HepG2 (cell line): ENCODE measurements around the gene GNG4.

Experiments used
- POLR2AphosphoS5 ChIP-seq: IDR thresholded peaks from 2 replicates; pipeline ENCODE4 v1.6.1; 2012; ENCODE audit warnings: low read depth, low read length
- RAD21 ChIP-seq: fragments of 450-650 bp; formaldehyde crosslinking; IDR thresholded peaks from 2 replicates; pipeline ENCODE4 v1.5.0; 2020; ENCODE audit warnings: mild to moderate bottlenecking
- SUZ12 ChIP-seq: fragments of 150-350 bp; IDR thresholded peaks from 2 replicates; pipeline ENCODE4 v1.6.1; 2014; ENCODE audit warnings: low read depth, low read length
- TF ChIP-seq, protein P1 (sequence below): sonication (generic); formaldehyde crosslinking; IDR thresholded peaks from 2 replicates; pipeline ENCODE4 v1.5.0; 2020; ENCODE audit warnings: mild to moderate bottlenecking, missing genetic modification reagents, moderate library complexity
- TF ChIP-seq, protein P2 (sequence below): sonication (generic); formaldehyde crosslinking; IDR thresholded peaks from 2 replicates; pipeline ENCODE4 v1.4.0; 2020; ENCODE audit warnings: missing genetic modification reagents
- TF ChIP-seq, protein P3 (sequence below): sonication (generic); formaldehyde crosslinking; IDR thresholded peaks from 2 replicates; pipeline ENCODE4 v1.8.1; 2023; ENCODE audit warnings: mild to moderate bottlenecking, missing genetic modification reagents
- TF ChIP-seq, protein P4 (sequence below): sonication (generic); formaldehyde crosslinking; IDR thresholded peaks from 2 replicates; pipeline ENCODE4 v1.9.0; 2021; ENCODE audit warnings: missing genetic modification reagents, borderline replicate concordance

DNA sequence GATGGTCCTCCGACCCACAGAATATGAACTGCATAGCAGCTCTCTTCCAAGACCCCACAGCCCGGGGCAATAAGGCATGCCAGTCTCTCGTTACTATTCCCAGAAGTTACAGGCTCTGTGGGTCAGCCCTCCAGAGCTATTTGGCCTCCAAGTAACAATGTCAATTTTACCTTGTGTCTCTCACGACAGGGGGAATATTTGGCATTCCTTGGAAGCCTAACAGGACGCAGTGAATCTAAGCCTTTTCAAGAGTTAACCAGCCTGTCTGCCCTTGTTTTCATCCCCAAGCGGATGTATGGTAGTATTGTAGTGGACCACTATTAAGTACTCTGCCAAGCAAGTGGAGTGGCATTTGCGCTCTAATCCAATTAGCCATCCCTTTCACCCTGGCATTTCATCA lies 24.4 kb upstream of the GNG4 start:
- TF ChIP-seq SUZ12: no peak
- TF ChIP-seq, protein P1, sequence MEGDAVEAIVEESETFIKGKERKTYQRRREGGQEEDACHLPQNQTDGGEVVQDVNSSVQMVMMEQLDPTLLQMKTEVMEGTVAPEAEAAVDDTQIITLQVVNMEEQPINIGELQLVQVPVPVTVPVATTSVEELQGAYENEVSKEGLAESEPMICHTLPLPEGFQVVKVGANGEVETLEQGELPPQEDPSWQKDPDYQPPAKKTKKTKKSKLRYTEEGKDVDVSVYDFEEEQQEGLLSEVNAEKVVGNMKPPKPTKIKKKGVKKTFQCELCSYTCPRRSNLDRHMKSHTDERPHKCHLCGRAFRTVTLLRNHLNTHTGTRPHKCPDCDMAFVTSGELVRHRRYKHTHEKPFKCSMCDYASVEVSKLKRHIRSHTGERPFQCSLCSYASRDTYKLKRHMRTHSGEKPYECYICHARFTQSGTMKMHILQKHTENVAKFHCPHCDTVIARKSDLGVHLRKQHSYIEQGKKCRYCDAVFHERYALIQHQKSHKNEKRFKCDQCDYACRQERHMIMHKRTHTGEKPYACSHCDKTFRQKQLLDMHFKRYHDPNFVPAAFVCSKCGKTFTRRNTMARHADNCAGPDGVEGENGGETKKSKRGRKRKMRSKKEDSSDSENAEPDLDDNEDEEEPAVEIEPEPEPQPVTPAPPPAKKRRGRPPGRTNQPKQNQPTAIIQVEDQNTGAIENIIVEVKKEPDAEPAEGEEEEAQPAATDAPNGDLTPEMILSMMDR (CRISPR knock-in tag): no peak
- TF ChIP-seq, protein P2, sequence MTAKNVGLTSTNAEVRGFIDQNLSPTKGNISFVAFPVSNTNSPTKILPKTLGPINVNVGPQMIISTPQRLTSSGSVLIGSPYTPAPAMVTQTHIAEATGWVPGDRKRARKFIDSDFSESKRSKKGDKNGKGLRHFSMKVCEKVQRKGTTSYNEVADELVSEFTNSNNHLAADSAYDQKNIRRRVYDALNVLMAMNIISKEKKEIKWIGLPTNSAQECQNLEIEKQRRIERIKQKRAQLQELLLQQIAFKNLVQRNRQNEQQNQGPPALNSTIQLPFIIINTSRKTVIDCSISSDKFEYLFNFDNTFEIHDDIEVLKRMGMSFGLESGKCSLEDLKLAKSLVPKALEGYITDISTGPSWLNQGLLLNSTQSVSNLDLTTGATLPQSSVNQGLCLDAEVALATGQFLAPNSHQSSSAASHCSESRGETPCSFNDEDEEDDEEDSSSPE: no peak
- TF ChIP-seq RAD21 (CRISPR knock-in tag): no peak
- TF ChIP-seq, protein P3, sequence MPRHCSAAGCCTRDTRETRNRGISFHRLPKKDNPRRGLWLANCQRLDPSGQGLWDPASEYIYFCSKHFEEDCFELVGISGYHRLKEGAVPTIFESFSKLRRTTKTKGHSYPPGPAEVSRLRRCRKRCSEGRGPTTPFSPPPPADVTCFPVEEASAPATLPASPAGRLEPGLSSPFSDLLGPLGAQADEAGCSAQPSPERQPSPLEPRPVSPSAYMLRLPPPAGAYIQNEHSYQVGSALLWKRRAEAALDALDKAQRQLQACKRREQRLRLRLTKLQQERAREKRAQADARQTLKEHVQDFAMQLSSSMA: no peak
- TF ChIP-seq, protein P4, sequence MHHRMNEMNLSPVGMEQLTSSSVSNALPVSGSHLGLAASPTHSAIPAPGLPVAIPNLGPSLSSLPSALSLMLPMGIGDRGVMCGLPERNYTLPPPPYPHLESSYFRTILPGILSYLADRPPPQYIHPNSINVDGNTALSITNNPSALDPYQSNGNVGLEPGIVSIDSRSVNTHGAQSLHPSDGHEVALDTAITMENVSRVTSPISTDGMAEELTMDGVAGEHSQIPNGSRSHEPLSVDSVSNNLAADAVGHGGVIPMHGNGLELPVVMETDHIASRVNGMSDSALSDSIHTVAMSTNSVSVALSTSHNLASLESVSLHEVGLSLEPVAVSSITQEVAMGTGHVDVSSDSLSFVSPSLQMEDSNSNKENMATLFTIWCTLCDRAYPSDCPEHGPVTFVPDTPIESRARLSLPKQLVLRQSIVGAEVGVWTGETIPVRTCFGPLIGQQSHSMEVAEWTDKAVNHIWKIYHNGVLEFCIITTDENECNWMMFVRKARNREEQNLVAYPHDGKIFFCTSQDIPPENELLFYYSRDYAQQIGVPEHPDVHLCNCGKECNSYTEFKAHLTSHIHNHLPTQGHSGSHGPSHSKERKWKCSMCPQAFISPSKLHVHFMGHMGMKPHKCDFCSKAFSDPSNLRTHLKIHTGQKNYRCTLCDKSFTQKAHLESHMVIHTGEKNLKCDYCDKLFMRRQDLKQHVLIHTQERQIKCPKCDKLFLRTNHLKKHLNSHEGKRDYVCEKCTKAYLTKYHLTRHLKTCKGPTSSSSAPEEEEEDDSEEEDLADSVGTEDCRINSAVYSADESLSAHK (CRISPR knock-in tag): no peak
- TF ChIP-seq POLR2AphosphoS5: no peak
